ENCODE measurements around the gene TSPYL4.

GRCh38 chr6:116268589-116269293, 14.9 kb upstream of the TSPYL4 start:
- TF ChIP-seq POLR2A (IDR thresholded peaks at IDR 0.05; ENCODE audit: low read depth, low read length) = no peak
- TF ChIP-seq EZH2 (IDR thresholded peaks at IDR 0.05; ENCODE audit: borderline replicate concordance, low read depth, low read length, severe bottlenecking) = no peak
- TF ChIP-seq MAX (IDR thresholded peaks at IDR 0.05; ENCODE audit: insufficient read depth, insufficient read length) = no peak
- TF ChIP-seq, protein P1, sequence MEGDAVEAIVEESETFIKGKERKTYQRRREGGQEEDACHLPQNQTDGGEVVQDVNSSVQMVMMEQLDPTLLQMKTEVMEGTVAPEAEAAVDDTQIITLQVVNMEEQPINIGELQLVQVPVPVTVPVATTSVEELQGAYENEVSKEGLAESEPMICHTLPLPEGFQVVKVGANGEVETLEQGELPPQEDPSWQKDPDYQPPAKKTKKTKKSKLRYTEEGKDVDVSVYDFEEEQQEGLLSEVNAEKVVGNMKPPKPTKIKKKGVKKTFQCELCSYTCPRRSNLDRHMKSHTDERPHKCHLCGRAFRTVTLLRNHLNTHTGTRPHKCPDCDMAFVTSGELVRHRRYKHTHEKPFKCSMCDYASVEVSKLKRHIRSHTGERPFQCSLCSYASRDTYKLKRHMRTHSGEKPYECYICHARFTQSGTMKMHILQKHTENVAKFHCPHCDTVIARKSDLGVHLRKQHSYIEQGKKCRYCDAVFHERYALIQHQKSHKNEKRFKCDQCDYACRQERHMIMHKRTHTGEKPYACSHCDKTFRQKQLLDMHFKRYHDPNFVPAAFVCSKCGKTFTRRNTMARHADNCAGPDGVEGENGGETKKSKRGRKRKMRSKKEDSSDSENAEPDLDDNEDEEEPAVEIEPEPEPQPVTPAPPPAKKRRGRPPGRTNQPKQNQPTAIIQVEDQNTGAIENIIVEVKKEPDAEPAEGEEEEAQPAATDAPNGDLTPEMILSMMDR (IDR thresholded peaks at IDR 0.05; ENCODE audit: extremely low read depth in 1 of 2, insufficient read depth in 1 of 2, low read depth in 1 of 2, low read length in 2 of 2) = peak; percentile 63 to 68
- no peak for TF ChIP-seq MYC (IDR thresholded peaks at IDR 0.05; ENCODE audit: low read depth, low read length)

Data from endothelial cell of umbilical vein (primary cell).